A673 (cell line): Measurements from ENCODE around the gene EYS. TPM values are rescaled to one million over a fixed set of nuclear protein-coding genes. Genes with fewer than 3 reads are reported as not detected.

Experiments
- BruUV-seq: library from RNA; stranded (reverse); fragments of 400-500 nt; replicated peaks from 2 replicates; lab custom pipeline; 2021; lab: Mats Ljungman, UMichigan
- CTCF ChIA-PET: fragments of 300-600 bp; sonication (Branson Sonifier 250); formaldehyde crosslinking; loops from one replicate; lab custom pipeline; 2022; ENCODE audit warnings: antibody characterized with exemption; lab: Charles Lee
- POLR2A ChIA-PET: fragments of 300-600 bp; sonication (Branson Sonifier 250); formaldehyde crosslinking; loops from one replicate; lab custom pipeline; 2022; ENCODE audit warnings: antibody characterized with exemption; ENCODE audit not compliant: low non-redundant PET; lab: Charles Lee
- DNase-seq: peaks from one replicate; pipeline ENCODE4 v3.0.0-alpha.2; 2015; ENCODE audit warnings: low spot score
- H3K27ac ChIP-seq: fragments of 200-600 bp; sonication (generic); 2 replicates; pipeline ENCODE4 v1.5.1; 2016; ENCODE audit warnings: mixed run types, low read depth, mild to moderate bottlenecking, mixed read lengths, antibody characterized with exemption, low read length; ENCODE audit not compliant: poor library complexity, severe bottlenecking
- H3K27me3 ChIP-seq: fragments of 200-600 bp; sonication (generic); replicated peaks from 2 replicates; pipeline ENCODE4 v1.6.1; 2017; ENCODE audit warnings: mixed run types, low read depth, mild to moderate bottlenecking, mixed read lengths, antibody characterized with exemption, low read length; ENCODE audit not compliant: insufficient read depth, poor library complexity
- H3K36me3 ChIP-seq: fragments of 200-600 bp; sonication (generic); 2 replicates; pipeline ENCODE4 v1.6.1; 2016; ENCODE audit warnings: mixed run types, mild to moderate bottlenecking, mixed read lengths, antibody characterized with exemption, low read length; ENCODE audit not compliant: insufficient read depth, poor library complexity, severe bottlenecking
- H3K4me1 ChIP-seq: fragments of 200-600 bp; sonication (generic); 2 replicates; pipeline ENCODE4 v1.6.1; 2017; ENCODE audit warnings: mixed run types, mild to moderate bottlenecking, mixed read lengths, antibody characterized with exemption, low read length; ENCODE audit not compliant: insufficient read depth, poor library complexity, severe bottlenecking
- H3K4me3 ChIP-seq: fragments of 200-600 bp; sonication (generic); 2 replicates; pipeline ENCODE4 v1.5.1; 2016; ENCODE audit warnings: low read depth, mixed run types, mild to moderate bottlenecking, mixed read lengths, low read length; ENCODE audit not compliant: poor library complexity, severe bottlenecking
- H3K9me3 ChIP-seq: fragments of 200-600 bp; sonication (generic); 2 replicates; pipeline ENCODE4 v1.6.1; 2016; ENCODE audit warnings: mixed run types, low read depth, mild to moderate bottlenecking, mixed read lengths, antibody characterized with exemption, low read length; ENCODE audit not compliant: poor library complexity, severe bottlenecking
- EZH2 ChIP-seq: fragments of 200-600 bp; sonication (generic); IDR thresholded peaks from 2 replicates; pipeline ENCODE4 v1.6.1; 2017; ENCODE audit warnings: borderline replicate concordance, low read depth, mild to moderate bottlenecking, mixed read lengths, antibody characterized with exemption, low read length; ENCODE audit not compliant: poor library complexity, severe bottlenecking
- intact Hi-C: fragments of 100-400 bp; cut with micrococcal nuclease; formaldehyde crosslinking; loops from one replicate; pipeline ENCODE4 v1.10.0; 2022; ENCODE audit not compliant: unreplicated experiment
- total RNA-seq: library from RNA; stranded (reverse); gene quantifications from 2 replicates; pipeline ENCODE4 v1.2.3, GENCODE V29; 2021
- TF ChIP-seq, protein P1 (sequence below): fragments of 300-800, 200-600 bp; sonication (generic); conservative IDR thresholded peaks from 2 replicates; pipeline ENCODE4 v1.5.1; 2017; ENCODE audit warnings: low read depth, mild to moderate bottlenecking, antibody characterized with exemption, low read length, moderate library complexity, mixed read lengths

Gene EYS
- total RNA-seq, 1 experiment from 2014 or later: 0.47 TPM

DNA sequence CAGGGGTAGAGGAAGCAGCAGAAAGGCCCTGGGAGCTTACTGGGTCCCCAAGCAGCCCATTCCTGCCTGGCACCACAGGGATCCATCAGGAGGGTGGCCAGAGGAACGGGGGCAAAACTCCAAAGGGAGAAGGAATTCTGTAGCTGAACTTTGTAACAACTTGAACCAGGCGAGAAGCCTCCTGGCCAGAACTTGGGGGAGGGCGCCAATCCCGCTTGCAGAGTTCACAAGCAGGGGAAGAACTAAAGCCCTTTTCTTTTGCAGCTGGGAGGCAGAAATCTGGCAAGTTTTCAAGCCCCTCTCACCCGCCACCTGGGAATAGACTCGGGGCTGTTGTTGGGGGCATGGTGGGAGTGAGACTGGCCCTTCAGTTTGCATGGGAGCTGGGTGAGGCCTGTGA lies 1882.3 kb downstream of the EYS start:
- intact Hi-C loops: no loop called here
- CTCF ChIA-PET: no interaction called here

DNA sequence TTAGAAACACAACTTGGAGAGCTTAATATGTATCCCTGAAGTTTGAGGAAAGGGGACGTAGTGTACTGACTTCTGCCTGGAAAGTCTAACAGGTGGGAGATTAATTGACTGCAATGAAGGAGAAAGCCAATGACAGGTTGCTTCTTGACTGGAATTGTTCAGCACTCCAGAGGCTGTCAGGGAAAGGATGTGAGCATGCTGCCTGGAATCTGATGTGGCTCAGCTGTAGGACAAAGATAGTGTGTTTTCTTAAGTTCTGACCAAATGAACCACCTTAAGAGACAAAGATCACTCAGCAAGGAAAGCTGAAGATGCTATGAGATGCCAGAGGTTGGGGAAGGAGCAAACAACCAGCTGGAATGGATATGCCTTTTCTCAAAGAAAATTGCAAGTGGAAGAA lies 1885.6 kb downstream of the EYS start:
- no peak overlapping the region for H3K4me3 ChIP-seq
- no TSS peak for BruUV-seq
- peaks cover 5% of the 10 kb centered on the region for H3K9me3 ChIP-seq
- no peak overlapping the region for H3K27ac ChIP-seq
- ChIA-PET POLR2A (no interaction called here), CTCF (no interaction called here)
- no peaks in the 10 kb centered on the region for H3K4me1 ChIP-seq
- TF ChIP-seq, protein P1, sequence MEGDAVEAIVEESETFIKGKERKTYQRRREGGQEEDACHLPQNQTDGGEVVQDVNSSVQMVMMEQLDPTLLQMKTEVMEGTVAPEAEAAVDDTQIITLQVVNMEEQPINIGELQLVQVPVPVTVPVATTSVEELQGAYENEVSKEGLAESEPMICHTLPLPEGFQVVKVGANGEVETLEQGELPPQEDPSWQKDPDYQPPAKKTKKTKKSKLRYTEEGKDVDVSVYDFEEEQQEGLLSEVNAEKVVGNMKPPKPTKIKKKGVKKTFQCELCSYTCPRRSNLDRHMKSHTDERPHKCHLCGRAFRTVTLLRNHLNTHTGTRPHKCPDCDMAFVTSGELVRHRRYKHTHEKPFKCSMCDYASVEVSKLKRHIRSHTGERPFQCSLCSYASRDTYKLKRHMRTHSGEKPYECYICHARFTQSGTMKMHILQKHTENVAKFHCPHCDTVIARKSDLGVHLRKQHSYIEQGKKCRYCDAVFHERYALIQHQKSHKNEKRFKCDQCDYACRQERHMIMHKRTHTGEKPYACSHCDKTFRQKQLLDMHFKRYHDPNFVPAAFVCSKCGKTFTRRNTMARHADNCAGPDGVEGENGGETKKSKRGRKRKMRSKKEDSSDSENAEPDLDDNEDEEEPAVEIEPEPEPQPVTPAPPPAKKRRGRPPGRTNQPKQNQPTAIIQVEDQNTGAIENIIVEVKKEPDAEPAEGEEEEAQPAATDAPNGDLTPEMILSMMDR: no peak
- TF ChIP-seq EZH2: no peak
- H3K36me3 ChIP-seq: no peaks in the 10 kb centered on the region
- H3K27me3 ChIP-seq: no peaks in the 10 kb centered on the region
- no peak for DNase-seq
- intact Hi-C loops: no loop called here

More for the DNA sequence above, 1882.3 kb downstream of the EYS start:
- Histone ChIP-seq H3K27me3 (no peaks in the 10 kb centered on the region), H3K36me3 (no peaks in the 10 kb centered on the region), H3K9me3 (peaks cover 10% of the 10 kb centered on the region), H3K4me3 (no peak overlapping the region), H3K4me1 (no peaks in the 10 kb centered on the region), H3K27ac (no peak overlapping the region)
- TF ChIP-seq, protein P1: no peak
- no peak for TF ChIP-seq EZH2
- POLR2A ChIA-PET: no interaction called here
- DNase-seq: no peak
- no TSS peak for BruUV-seq

DNA sequence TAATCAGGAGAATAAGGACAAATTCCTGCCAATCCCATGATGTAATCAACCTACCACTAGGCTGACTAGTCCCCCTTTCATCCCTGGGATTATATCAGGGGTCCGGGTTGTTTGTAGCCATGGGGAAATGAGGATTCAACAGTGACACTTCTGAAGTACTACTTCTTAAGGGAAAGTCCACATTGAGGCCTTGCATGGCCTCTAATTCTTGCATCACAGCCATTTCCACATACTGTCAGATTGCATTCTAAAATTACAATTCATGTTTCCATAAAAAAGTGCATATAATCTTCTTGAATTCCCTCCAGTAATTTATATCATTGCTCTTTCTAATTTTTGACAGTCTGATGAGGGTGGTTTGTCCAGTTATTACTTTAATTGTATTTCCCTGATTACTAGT lies 1887.2 kb downstream of the EYS start:
- no TSS peak for BruUV-seq
- TF ChIP-seq, protein P1: no peak
- no peak for TF ChIP-seq EZH2
- CTCF ChIA-PET: no interaction called here

More for the DNA sequence above, 1887.2 kb downstream of the EYS start:
- H3K9me3 ChIP-seq: no peaks in the 10 kb centered on the region
- no peak for DNase-seq
- H3K36me3 ChIP-seq: no peaks in the 10 kb centered on the region
- H3K4me3 ChIP-seq: no peak overlapping the region
- H3K4me1 ChIP-seq: no peaks in the 10 kb centered on the region
- no peak overlapping the region for H3K27ac ChIP-seq
- H3K27me3 ChIP-seq: no peaks in the 10 kb centered on the region
- intact Hi-C loops: no loop called here
- POLR2A ChIA-PET: no interaction called here
